Muscle of arm (tissue), 12 donors: ENCODE data around the gene SSH2. TPM values are rescaled to one million over a fixed set of nuclear protein-coding genes. Genes with fewer than 3 reads are reported as not detected.
"Not testable (repeated sequence)": the region's sequence is repeated elsewhere in the genome, so short reads cannot be mapped to it uniquely, and the experiment has no call there.

Experiments used
- DNase-seq: peaks from one replicate; pipeline ENCODE4 v3.0.0-alpha.2; 2013
- polyA plus RNA-seq, 12 donors: library from polyadenylated mRNA; unstranded; fragments of 120-200 nt; gene quantifications; one replicate each; pipeline ENCODE4 v1.2.1, GENCODE V29; 2013; ENCODE audit not compliant: insufficient read length in 12 of 12

SSH2 gene
- polyA plus RNA-seq, 12 donors = 17.7 to 73.5 (median 25.5) TPM

DNA sequence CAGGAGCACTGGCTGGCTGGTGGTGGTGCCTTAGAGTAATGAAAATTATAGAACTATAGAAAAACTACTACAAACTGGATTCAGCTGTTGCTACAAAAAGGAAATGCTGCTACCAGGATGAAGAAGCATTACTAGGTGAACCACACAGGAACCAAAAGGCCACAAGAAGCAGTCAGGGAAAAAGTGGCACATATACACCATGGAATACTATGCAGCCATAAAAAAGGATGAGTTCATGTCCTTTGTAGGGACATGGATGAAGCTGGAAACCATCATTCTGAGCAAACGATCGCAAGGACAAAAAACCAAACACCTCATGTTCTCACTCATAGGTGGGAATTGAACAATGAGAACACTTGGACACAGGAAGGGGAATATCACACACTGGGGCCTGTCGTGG, 5.9 kb upstream of the SSH2 start:
- DNase-seq = not testable (repeated sequence)

GRCh38 chr17:29933379-29933778, 3.4 kb upstream of the SSH2 start:
- DNase-seq = peak; percentile 10

DNA sequence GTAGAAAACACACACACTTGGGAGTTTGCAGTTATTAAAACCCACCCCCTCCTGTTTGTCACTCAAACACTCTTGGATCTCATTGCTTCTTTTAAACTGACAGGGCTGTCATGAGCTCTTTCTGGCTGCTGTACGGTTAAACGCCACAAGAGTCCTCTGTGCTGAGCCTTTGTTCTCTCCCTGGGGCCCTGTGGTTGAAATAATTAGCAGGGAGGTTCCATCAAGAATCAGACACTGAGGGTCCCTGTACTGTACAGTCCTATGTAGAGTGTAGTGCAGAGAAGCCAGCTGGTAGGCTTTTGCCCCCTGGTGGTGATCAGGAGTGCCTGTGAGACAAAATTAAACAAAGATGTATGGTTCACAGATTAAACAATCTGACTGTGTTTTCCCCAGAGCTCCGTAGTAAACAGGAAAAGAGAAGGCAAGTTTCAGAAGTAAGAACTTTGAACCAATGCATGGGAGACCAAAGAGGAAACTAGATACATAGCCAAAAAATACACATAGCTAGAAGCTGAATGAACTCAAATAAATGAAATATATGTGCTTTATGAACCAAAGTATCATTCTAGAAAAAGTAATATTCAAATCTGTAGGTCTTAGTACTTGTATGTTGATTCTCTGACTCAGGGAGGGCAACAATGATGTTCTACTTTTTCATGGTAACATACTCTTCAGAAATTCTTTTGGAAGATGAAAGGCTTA, 1.4 kb upstream of the SSH2 start:
- DNase-seq = peak; percentile 73

- DNase-seq = peak; percentile 25
These were observed 482 bp upstream of the SSH2 start for GRCh38 chr17:29930409-29931010.

- DNase-seq = no peak
These were observed 959 bp downstream of the SSH2 start for GRCh38 chr17:29929006-29929532.

GRCh38 chr17:29927546-29927945, 2.5 kb downstream of the SSH2 start:
- DNase-seq = no peak

- no peak for DNase-seq
These were observed 5.2 kb downstream of the SSH2 start for GRCh38 chr17:29924786-29925185.

DNA sequence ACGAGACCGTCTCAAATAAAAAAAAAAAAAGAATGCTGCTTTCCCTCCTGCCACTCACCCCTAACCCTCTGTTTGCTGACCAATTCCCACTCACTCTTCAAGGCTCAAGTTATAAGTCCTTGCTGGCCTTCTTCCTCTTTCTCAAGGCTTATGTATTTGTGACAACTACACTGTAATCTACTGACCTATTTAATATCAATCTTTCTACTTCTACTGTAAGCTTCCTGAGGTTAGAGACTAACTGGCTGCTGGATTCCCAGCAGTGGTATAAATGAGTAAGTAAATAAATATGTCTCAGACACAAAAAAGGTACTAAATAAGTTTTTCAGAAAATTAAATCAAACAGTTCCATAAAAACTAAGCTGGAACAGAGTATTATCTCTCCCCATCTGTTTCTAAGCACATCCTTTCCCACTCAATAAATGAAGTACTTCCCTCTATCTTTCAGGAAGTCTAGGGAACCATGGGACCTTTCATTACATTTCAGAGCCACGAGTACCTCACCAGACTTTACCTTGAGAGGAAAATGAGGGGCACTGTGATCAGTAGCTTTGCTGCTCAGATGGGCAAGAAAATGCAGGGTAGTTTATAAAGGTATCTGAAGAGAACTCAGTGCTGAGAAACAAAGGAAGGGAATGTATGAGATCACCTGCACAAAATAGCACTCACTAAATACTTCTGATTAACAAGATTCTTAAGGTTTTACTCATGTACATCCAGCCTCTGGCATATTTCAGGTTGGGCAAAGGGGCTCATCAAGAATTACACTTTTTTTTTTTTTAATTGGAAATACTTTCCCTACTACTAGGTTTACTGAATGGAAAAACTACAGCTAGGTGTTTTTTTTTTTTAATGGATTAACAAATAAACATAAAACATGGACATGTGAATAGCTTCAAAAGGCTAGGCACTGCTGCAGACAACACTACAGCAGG, 10.8 kb downstream of the SSH2 start:
- no peak for DNase-seq

DNA sequence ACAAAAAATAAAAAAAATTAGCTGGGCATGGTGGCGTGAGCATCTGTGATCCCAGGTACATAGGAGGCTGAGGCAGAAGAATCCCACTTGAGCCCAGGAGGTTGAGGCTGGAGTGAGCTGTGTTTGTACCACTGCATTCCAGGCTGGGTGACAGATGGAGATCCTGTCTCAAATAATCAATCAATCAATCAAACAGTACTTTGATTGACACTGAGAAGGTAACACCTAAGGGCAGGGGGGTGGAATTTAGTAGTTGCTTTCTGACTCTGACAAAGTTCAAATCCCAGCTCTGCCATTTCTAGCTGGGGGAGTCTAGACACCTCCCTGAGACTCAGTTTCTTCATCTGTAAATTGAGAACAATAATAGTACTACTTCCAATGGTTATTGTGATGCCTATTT, 12.0 kb downstream of the SSH2 start:
- DNase-seq = no peak

DNA sequence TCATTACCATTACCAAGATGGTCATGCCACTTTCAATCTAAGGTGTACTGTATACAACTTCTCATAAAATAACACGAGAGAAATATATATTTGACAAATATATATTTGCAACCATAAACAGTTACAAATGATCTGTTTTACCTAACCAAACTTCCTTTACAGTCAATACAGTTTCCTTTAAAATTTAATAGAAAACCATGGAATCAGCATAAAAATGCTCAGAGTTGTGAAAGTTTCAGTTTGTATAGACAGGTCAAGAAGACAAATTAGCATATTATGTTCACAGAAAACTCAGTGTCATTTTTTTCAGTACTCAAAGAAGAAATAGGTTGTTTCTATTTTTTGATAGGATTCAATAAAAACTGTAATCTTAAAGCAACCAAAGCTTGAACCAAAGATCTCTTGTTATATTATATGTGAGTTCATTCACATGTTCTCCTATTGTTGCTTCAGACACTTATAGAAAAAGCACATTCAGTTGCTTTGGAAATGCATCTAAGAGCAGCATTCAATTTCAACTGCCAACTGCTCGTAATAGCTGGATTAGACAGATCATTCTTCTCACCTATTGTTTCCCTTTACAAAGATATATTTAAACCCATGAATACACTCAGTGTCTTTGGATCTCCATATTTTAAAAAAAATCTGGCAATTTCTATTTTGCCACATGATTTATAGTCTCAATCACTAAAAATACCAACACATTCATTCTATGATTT, 15.1 kb downstream of the SSH2 start:
- no peak for DNase-seq

DNA sequence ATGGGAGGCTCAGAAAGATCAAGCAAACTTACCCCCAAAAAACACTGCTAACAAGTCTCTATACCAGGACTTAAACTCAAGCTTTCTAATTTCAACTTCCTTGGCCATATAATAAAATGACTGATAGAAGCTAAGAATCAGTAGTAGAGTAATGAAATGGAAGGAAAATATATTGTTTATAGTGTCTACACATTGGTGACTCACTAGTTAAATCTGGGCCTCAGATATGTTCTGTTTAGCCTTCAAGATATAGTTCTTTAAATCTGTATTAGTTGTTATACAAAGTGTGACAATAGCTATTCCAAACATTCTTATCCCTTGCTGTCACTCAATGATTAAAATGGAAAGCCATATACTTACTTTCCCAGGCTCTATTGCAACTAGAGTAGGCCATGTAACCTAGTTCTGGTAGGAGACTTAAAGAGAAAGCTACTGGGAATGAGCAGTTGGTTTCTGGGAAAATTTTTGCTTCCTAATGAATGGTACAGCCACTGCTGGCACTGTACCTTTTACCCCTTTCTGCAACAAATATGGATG, 18.3 kb downstream of the SSH2 start:
- no peak for DNase-seq

- no peak for DNase-seq
These were observed 20.6 kb downstream of the SSH2 start for GRCh38 chr17:29909236-29910003.

DNA sequence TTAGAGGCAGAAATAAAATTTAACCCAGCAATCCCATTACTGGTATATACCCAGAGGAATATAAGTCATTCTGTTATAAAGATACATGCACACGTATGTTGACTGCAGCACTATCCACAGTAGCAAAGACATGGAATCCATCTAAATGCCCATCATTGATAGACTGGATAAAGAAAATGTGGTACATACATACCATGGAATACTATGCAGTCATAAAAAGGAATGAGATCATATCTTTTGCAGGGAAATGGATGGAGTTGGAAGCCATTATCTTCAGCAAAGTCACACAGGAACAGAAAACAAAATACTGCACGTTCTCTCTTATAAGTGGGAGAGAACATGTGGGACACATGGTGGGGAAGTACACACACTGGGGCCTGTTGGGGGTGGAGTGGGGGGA, 23.1 kb downstream of the SSH2 start:
- no peak for DNase-seq

DNA sequence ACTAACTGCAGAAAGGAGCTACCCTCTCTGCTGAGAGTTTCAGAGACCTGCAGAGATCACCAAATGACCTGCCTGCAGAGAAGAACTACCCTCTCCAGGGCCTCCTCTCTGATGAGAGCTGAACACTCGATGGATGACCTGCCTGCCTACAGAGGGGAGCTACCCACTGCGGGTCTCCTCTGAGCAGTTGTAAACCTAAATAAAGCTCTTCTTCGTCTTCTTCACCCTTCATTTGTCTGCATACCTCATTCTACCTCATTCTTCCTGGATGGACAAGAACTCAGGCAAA, 24.2 kb downstream of the SSH2 start:
- no peak for DNase-seq

GRCh38 chr17:29905086-29905878, 24.7 kb downstream of the SSH2 start:
- DNase-seq = no peak

DNA sequence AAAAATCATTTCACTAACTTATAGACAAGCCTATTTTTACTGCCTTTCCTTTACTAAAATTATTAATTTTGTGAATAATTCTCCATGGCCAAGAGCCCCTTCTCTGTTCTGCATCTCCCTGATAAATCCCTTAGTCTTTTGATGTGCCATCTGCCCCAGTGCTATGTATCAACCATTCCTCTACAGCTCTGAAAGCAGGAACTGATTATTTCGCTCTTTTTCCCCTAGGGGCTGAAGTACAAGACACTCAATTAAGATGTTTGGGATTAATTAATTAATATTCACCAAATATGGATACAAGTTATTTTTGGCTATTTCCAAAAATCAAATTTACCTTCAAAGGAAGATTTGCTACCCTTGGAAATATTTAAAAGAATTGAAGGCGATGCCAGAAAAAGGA, 26.6 kb downstream of the SSH2 start:
- DNase-seq = no peak

GRCh38 chr17:29897136-29897535, 32.9 kb downstream of the SSH2 start:
- DNase-seq = not testable (repeated sequence)

- no peak for DNase-seq
These were observed 37.8 kb downstream of the SSH2 start for GRCh38 chr17:29892201-29892600.

DNA sequence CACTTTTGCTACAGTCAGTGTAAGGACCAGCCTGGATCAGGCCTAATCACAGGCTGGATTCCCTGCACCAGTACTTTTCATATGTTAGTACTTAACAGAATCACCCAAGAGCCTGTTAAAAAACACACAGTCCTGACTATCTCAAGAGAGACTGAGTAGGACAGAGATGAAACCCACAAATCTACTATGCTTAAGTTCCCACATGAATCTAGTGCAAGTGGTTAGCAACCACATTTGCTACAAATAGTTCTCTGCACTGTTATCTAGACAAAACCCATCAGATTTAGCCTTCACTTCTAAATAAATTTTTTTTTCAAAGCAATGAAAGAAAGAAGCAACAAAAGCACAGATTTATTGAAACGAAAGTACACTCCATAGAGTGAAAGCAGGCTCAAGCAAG, 38.9 kb downstream of the SSH2 start:
- no peak for DNase-seq

DNA sequence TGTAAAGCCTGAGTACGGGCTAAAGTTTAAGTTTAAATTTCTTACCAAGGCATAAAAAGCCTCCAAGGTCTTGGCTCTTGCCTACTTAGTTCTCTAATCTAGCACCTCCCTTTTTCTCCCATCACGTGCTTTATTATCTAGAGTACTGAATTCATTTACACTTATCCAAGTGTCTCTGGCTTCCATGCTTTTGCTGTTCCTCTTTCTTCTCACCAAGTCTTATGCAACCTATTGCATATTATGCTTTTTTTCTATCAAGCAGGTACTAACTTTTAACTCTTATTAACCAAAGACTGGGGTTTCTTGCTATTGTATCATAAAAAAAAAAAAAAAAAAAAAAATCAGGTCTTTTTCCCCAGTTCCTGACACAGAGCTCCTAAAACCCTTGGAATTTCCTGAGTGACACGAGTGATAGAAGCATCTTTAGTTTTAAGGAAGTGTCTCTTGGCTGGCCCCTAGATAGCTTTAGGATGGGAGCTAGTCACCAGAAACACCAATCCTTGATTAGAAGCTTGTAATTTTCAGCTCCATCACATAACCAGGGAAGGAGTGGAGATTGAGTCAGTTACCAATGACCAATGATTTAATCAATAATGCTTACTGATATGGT, 44.9 kb downstream of the SSH2 start:
- DNase-seq = no peak
